Prostate gland (tissue), 2 donors: Measurements from ENCODE around the gene GLTP.
"Not testable (repeated sequence)": the region's sequence is repeated elsewhere in the genome, so short reads cannot be mapped to it uniquely, and the experiment has no call there.

ENCODE experiments used
- CTCF ChIP-seq, 4 experiments: fragments of 200-600 bp in 2 of 4; fragments of 450-650 bp in 2 of 4; sonication (generic) in 2 of 4; IDR thresholded peaks; 1 replicate in 3 of 4; 2 replicates in 1 of 4; pipeline ENCODE4 v1.5.1; 2016 to 2019; ENCODE audit warnings: antibody characterized with exemption in 4 of 4, mild to moderate bottlenecking in 2 of 4, moderate library complexity in 2 of 4
- POLR2AphosphoS5 ChIP-seq: sonication (generic); formaldehyde crosslinking; IDR thresholded peaks from one replicate; pipeline ENCODE4 v1.6.1; 2017; ENCODE audit warnings: antibody characterized with exemption

GRCh38 chr12:109899345-109899744 lies 19.0 kb upstream of the GLTP start:
- not testable (repeated sequence) for TF ChIP-seq CTCF (IDR thresholded peaks at IDR 0.05); POLR2AphosphoS5
